Heart left ventricle (tissue), 16 donors: ENCODE measurements around the gene PSRC1. TPM values are rescaled to one million over a fixed set of nuclear protein-coding genes. Genes with fewer than 3 reads are reported as not detected.

Experiments used
- ATAC-seq, 4 donors: fragments of 200-7000 bp; cut with Tn5 transposase; one replicate each; pipeline ENCODE4 v1.9.1; 2020 to 2022; ENCODE audit warnings: moderate library complexity in 4 of 4, mild to moderate bottlenecking in 3 of 4, moderate number of reproducible peaks in 1 of 4
- DNase-seq, 5 donors: peaks; one replicate each; pipeline ENCODE4 v3.0.0-alpha.2; 2020
- H3K27ac ChIP-seq, 12 donors: fragments of 200-600 bp; sonication (generic) in 4 of 12; one replicate each; pipeline versions ENCODE4 v1.5.0 to v1.8.0; 2016 to 2022; ENCODE audit warnings: mild to moderate bottlenecking in 2 of 12
- H3K27me3 ChIP-seq, 9 donors: fragments of 200-600 bp; sonication (generic) in 2 of 9; one replicate each; pipeline versions ENCODE4 v1.5.1 to v1.8.0; 2016 to 2022; ENCODE audit warnings: mild to moderate bottlenecking in 3 of 9
- H3K36me3 ChIP-seq, 9 donors: fragments of 200-600 bp; sonication (generic) in 2 of 9; one replicate each; pipeline versions ENCODE4 v1.5.0 to v1.8.0; 2018 to 2022; ENCODE audit warnings: mild to moderate bottlenecking in 2 of 9
- H3K4me1 ChIP-seq, 12 donors: fragments of 200-600 bp; sonication (generic) in 4 of 12; one replicate each; pipeline versions ENCODE4 v1.5.0 to v1.8.0; 2016 to 2022; ENCODE audit warnings: mild to moderate bottlenecking in 3 of 12
- H3K4me3 ChIP-seq, 12 donors: fragments of 200-600 bp; sonication (generic) in 4 of 12; one replicate each; pipeline versions ENCODE4 v1.5.0 to v1.8.0; 2017 to 2022; ENCODE audit warnings: mild to moderate bottlenecking in 9 of 12, moderate library complexity in 4 of 12
- H3K9me3 ChIP-seq, 12 donors: fragments of 200-600 bp; sonication (generic) in 4 of 12; one replicate each; pipeline versions ENCODE4 v1.5.0 to v1.8.0; 2016 to 2022; ENCODE audit warnings: mild to moderate bottlenecking in 1 of 12
- CTCF ChIP-seq, 12 donors: fragments of 200-600 bp; sonication (generic) in 4 of 12; IDR thresholded peaks; one replicate each; pipeline versions ENCODE4 v1.5.0 to v1.8.0; 2018 to 2022; ENCODE audit warnings: antibody characterized with exemption in 12 of 12, mild to moderate bottlenecking in 5 of 12
- POLR2A ChIP-seq, 2 donors: fragments of 450-650 bp; IDR thresholded peaks; one replicate each; pipeline ENCODE4 v1.6.1; 2017; ENCODE audit warnings: antibody characterized with exemption in 2 of 2, mild to moderate bottlenecking in 2 of 2, moderate library complexity in 2 of 2
- WGBS, 4 donors: extraction: QIAGEN DNeasy Blood & Tissue Kit in 2 of 4; methylation state at CpG; one replicate each; pipeline versions ENCODE4 v1.1.5 to v1.1.7; 2013 to 2018; 5-methylcytosine and 5-hydroxymethylcytosine counted together
- intact Hi-C, 10 donors: fragments of 100-400 bp; cut with DNase I; formaldehyde crosslinking; loops; one replicate each; pipeline versions ENCODE4 v1.11.1 to v1.14.2; 2022
- long read RNA-seq, 3 donors: library from polyadenylated mRNA; unstranded; transcript quantifications; one replicate each; pipeline ENCODE4 v2.0.0, GENCODE V29; 2020 to 2021
- polyA plus RNA-seq, 2 donors: library from polyadenylated mRNA; stranded (reverse); fragments of 200-250 nt; gene quantifications; one replicate each; pipeline ENCODE4 v1.2.3, GENCODE V29; 2013
- total RNA-seq, 9 donors: library from RNA; depleted of rRNA in 2 of 9; stranded (reverse); fragments of >200 nt in 2 of 9; fragmentation: NEBNext Ultra II Directional in 3 of 9; extraction: Animal tissue kit (Norgen Biotek cat#: 25700) in 3 of 9; gene quantifications; one replicate each; pipeline versions ENCODE4 v1.1.0 to v1.2.4, GENCODE V29; 2016 to 2023
- donor health status: ischemic (EF 13 %, LVEDD 7.1; RV severe dilation, severe dysfunction).
- donor health status: healthy with polysubstance abuse.
- donor health status: DM: no; HTN: yes; CAD: no.
- donor health status: DM: no; HTN: no; CAD: no.
- donor health status: ischemic (EF 25% LVEDD 6.9; RV normal size, moderate dysfunction).
- donor health status: ischemic (EF 25% LVEDD 5.7; RV mildly dilated, moderate dysfunction).
- donor health status: healthy.
- donor health status: DM: yes; HTN: yes; CAD: no.
- donor health status: ischemic (EF 35%, LVEDD 5.7; RV mildly dilated, moderate dysfunction).
- donor health status: nonischemic (EF 11% LVEDD 7.7; RV severe dilation, severe dysfunction).
- donor health status: DM: yes; HTN: yes; CAD: no.
- donor health status: PGD.
- donor health status: ischemic (EF 29% LVEDD 5.4; RV normal size, mild dysfunction).
- donor health status: nonischemic (EF 23%, LVEDD 6.1; RV moderate dilation, normal function).

PSRC1 gene
- total RNA-seq (1 to 10 TPM in 3 of 9 donors, under 1 TPM in 5, not detected in 1; 0.23 to 3.6 (median 0.60) TPM), polyA plus RNA-seq (1 to 10 TPM; 1.1 to 1.4 TPM)
- long read RNA-seq, donor 1 = 0 reads
- long read RNA-seq, donor 2, partial matches to known transcripts = 0 of 1 reads
- long read RNA-seq, donor 2, other reads (novel, unspliced or antisense) = 0 of 1 reads
- long read RNA-seq, donor 3, partial matches to known transcripts = 0 of 1 reads
- long read RNA-seq, donor 3, other reads (novel, unspliced or antisense) = 1 of 1 reads

- Histone ChIP-seq H3K4me3 (peak within 1 kb of the TSS; percentile 16 to 77 (median 68)), H3K4me1 (peaks cover 0 to 30% (median 13%) of the 10 kb centered on the region in 12 donors), H3K9me3 (no peaks in the 10 kb centered on the region), H3K27me3 (no peaks in the 10 kb centered on the region), H3K36me3 (peaks cover 0 to 9% (median 0%) of the 10 kb centered on the region in 9 donors), H3K27ac (peak within 1 kb of the TSS; percentile 38 to 91 (median 84))
- intact Hi-C loops = loop anchor here in 5 of 10 donors (1.0 to 10.0 kb wide), 6 partner anchors 16 to 249 kb away; no protein-coding TSS in a partner anchor
- WGBS, 4 donors = 0 to 1% (median 1%) methylated on average over 35 to 56 of the region's 56 CpGs
- ATAC-seq (peak; percentile 99 to 100 (median 100)), DNase-seq (peak; percentile 96 to 98 (median 97))
- TF ChIP-seq CTCF (IDR thresholded peaks at IDR 0.05) (peak; percentile 13 to 74 (median 42)), POLR2A (IDR thresholded peaks at IDR 0.05) (peak in 1 of 2 donors; percentile 74)
These were observed at the start of gene PSRC1 for GRCh38 chr1:109282952-109283747. PSRC1 (minus strand) TSS chr1:109283145.

- no peaks in the 10 kb centered on the region for H3K4me1 ChIP-seq
- no peak overlapping the region for H3K4me3 ChIP-seq
- no peak for TF ChIP-seq CTCF (IDR thresholded peaks at IDR 0.05)
- no peak for TF ChIP-seq POLR2A (IDR thresholded peaks at IDR 0.05)
- peaks cover 0 to 28% (median 12%) of the 10 kb centered on the region in 12 donors for H3K9me3 ChIP-seq
- DNase-seq (no peak), ATAC-seq (no peak)
- H3K27ac ChIP-seq = no peak overlapping the region
- intact Hi-C loops = no loop called here
- H3K27me3 ChIP-seq = no peaks in the 10 kb centered on the region
- peaks cover 0 to 98% (median 80%) of the 10 kb centered on the region in 9 donors for H3K36me3 ChIP-seq
These were observed 48.2 kb upstream of the PSRC1 start for GRCh38 chr1:109331113-109331512.

GRCh38 chr1:109327285-109327684, 44.3 kb upstream of the PSRC1 start:
- 75 to 85% (median 79%) methylated on average over 5 of the region's 5 CpGs for WGBS, 4 donors
- no peaks in the 10 kb centered on the region for H3K4me1 ChIP-seq
- intact Hi-C loops = no loop called here
- DNase-seq = no peak
- peaks cover 0 to 98% (median 73%) of the 10 kb centered on the region in 9 donors for H3K36me3 ChIP-seq
- no peak for TF ChIP-seq CTCF (IDR thresholded peaks at IDR 0.05)
- TF ChIP-seq POLR2A (IDR thresholded peaks at IDR 0.05) = no peak
- H3K4me3 ChIP-seq = no peak overlapping the region
- H3K27me3 ChIP-seq = no peaks in the 10 kb centered on the region
- H3K9me3 ChIP-seq = peaks cover 0 to 22% (median 12%) of the 10 kb centered on the region in 12 donors
- ATAC-seq = no peak
- no peak overlapping the region for H3K27ac ChIP-seq

GRCh38 chr1:109322974-109323373, 40.0 kb upstream of the PSRC1 start:
- ATAC-seq (no peak), DNase-seq (no peak)
- no peak for TF ChIP-seq CTCF (IDR thresholded peaks at IDR 0.05)
- no peak for TF ChIP-seq POLR2A (IDR thresholded peaks at IDR 0.05)
- Histone ChIP-seq H3K36me3 (peaks cover 0 to 100% (median 84%) of the 10 kb centered on the region in 9 donors), H3K27ac (no peak overlapping the region), H3K27me3 (no peaks in the 10 kb centered on the region), H3K4me1 (no peaks in the 10 kb centered on the region), H3K4me3 (no peak overlapping the region), H3K9me3 (no peaks in the 10 kb centered on the region)
- intact Hi-C loops = no loop called here
- 90 to 93% (median 92%) methylated on average over 6 of the region's 6 CpGs for WGBS, 4 donors
